Measurements from ENCODE around the gene OR10A3. TPM values are rescaled to one million over a fixed set of nuclear protein-coding genes. Genes with fewer than 3 reads are reported as not detected.

The OR10A3 gene
- total RNA-seq, 3 donors from 2014 or later: not detected

GRCh38 chr11:7905549-7905948 is 36.0 kb downstream of the OR10A3 start:
- Histone ChIP-seq H3K9me3 (no peaks in the 10 kb centered on the region), H3K4me1 (ENCODE audit: low read depth) (peaks cover 17% of the 10 kb centered on the region), H3K4me3 (no peak overlapping the region), H3K36me3 (ENCODE audit: low read depth) (no peaks in the 10 kb centered on the region)
- no peak for ATAC-seq
- DNase-seq: no peak
- intact Hi-C loops (cut with DNase I, micrococcal nuclease): no loop called here
- TF ChIP-seq CTCF (IDR thresholded peaks at IDR 0.05): no peak

- TF ChIP-seq CTCF (IDR thresholded peaks at IDR 0.05): no peak
- intact Hi-C loops (cut with DNase I, micrococcal nuclease): no loop called here
- Histone ChIP-seq H3K4me1 (ENCODE audit: low read depth) (peaks cover 19% of the 10 kb centered on the region), H3K9me3 (no peaks in the 10 kb centered on the region), H3K4me3 (no peak overlapping the region), H3K36me3 (ENCODE audit: low read depth) (no peaks in the 10 kb centered on the region)
- DNase-seq (no peak), ATAC-seq (no peak)
These were observed 36.6 kb downstream of the OR10A3 start for GRCh38 chr11:7904917-7905316.

- no peak overlapping the region for H3K4me3 ChIP-seq
These were observed 37.6 kb downstream of the OR10A3 start for GRCh38 chr11:7903940-7904339.

GRCh38 chr11:7901319-7901854 is 40.1 kb downstream of the OR10A3 start:
- no peak for TF ChIP-seq CTCF (IDR thresholded peaks at IDR 0.05)
- peak in 1 of 3 donors; percentile 26 for DNase-seq
- Histone ChIP-seq H3K4me1 (ENCODE audit: low read depth) (peaks cover 19% of the 10 kb centered on the region), H3K9me3 (no peaks in the 10 kb centered on the region), H3K4me3 (no peak overlapping the region), H3K36me3 (ENCODE audit: low read depth) (no peaks in the 10 kb centered on the region)
- ATAC-seq: peak; percentile 64
- intact Hi-C loops (cut with DNase I, micrococcal nuclease): no loop called here

More at GRCh38 chr11:7903940-7904339, 37.6 kb downstream of the OR10A3 start:
- ATAC-seq (peak; percentile 73), DNase-seq (peak in 2 of 3 donors; percentile 31 to 32)
- no peaks in the 10 kb centered on the region for H3K36me3 ChIP-seq (ENCODE audit: low read depth)
- H3K9me3 ChIP-seq: no peaks in the 10 kb centered on the region
- peaks cover 19% of the 10 kb centered on the region for H3K4me1 ChIP-seq (ENCODE audit: low read depth)
- intact Hi-C loops (cut with DNase I, micrococcal nuclease): no loop called here
- TF ChIP-seq CTCF (IDR thresholded peaks at IDR 0.05): no peak

GRCh38 chr11:7900686-7901085 is 40.8 kb downstream of the OR10A3 start:
- ATAC-seq (peak; percentile 75), DNase-seq (peak in 1 of 3 donors; percentile 41)
- Histone ChIP-seq H3K9me3 (no peaks in the 10 kb centered on the region), H3K4me3 (no peak overlapping the region), H3K4me1 (ENCODE audit: low read depth) (peaks cover 19% of the 10 kb centered on the region), H3K36me3 (ENCODE audit: low read depth) (no peaks in the 10 kb centered on the region)
- intact Hi-C loops (cut with DNase I, micrococcal nuclease): no loop called here
- TF ChIP-seq CTCF (IDR thresholded peaks at IDR 0.05): no peak

- intact Hi-C loops (cut with DNase I, micrococcal nuclease): loop anchor here in 1 of 2 donors (10.0 kb wide), 1 partner anchor 85 kb away; the partner anchor contains the start of gene EIF3F
- Histone ChIP-seq H3K36me3 (ENCODE audit: low read depth) (no peaks in the 10 kb centered on the region), H3K4me1 (ENCODE audit: low read depth) (peaks cover 23% of the 10 kb centered on the region), H3K4me3 (no peak overlapping the region), H3K9me3 (no peaks in the 10 kb centered on the region)
- no peak for DNase-seq
- TF ChIP-seq CTCF (IDR thresholded peaks at IDR 0.05): no peak
- ATAC-seq: no peak
These were observed 42.1 kb downstream of the OR10A3 start for GRCh38 chr11:7899418-7899817.
